ENCODE results near the gene NDUFA7. TPM values are rescaled to one million over a fixed set of nuclear protein-coding genes. Genes with fewer than 3 reads are reported as not detected.
"Not testable (repeated sequence)": the region's sequence is repeated elsewhere in the genome, so short reads cannot be mapped to it uniquely, and the experiment has no call there.

Gene NDUFA7
- polyA plus RNA-seq, 3 donors = 49.9 to 153 (median 133) TPM

DNA sequence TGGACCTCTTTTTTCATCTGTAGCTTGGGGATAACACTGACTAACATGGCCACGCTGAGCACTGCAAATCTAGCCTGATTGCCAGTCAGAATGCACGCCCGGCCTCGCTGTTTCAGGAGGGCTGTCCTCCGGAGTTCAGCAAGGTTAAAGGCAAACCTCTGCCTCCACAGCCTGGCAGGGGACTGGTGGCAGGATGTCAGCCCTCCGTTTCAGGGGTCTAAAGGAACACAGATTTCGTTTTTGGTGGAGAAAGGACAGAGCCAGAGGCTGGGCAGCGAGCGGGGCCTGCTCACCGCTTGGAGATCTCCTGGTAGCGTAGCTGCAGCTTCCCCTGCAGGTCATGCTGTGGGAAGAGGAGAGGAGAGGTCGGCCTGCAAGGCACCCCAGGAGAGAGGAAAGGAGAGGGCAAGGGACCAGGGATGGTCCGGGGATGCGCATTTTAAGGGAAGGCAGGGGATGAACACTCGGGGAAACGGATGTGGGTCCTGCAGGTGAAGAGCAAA is 560 bp downstream of the NDUFA7 start:
- peak overlapping the region; percentile 84 to 97 for H3K27ac ChIP-seq (ENCODE audit: low read depth in 1 of 2, low read length in 2 of 2)
- H2AFZ ChIP-seq (ENCODE audit: insufficient read depth, low read depth, low read length, poor library complexity, severe bottlenecking) = peak overlapping the region; percentile 88
- H3K27me3 ChIP-seq (ENCODE audit: control insufficient read depth in 2 of 2, insufficient read depth in 2 of 2, low read length in 2 of 2) = no peaks in the 10 kb centered on the region
- intact Hi-C loops (cut with micrococcal nuclease) = loop anchor here in 1 of 2 donors (2.0 to 5.0 kb wide), 2 partner anchors 53 to 70 kb away; partner anchors contain the start of gene RAB11B
- H3K4me3 ChIP-seq (replicated peaks in 1 of 3; ENCODE audit: low read depth in 2 of 3, low read length in 3 of 3) = peak overlapping the region; percentile 61 to 100 (median 90)
- Mint-ChIP-seq H3K36me3 (peaks cover 24 to 42% of the 10 kb centered on the region in 2 donors), H3K4me1 (peaks cover 28% of the 10 kb centered on the region), H3K27ac (peak overlapping the region; percentile 94 to 99 (median 97)), H3K9me3 (peaks cover 0 to under 1% (median 0%) of the 10 kb centered on the region in 7 donors), H3K4me3 (peak overlapping the region; percentile 98 to 99), H3K27me3 (ENCODE audit: low read depth in 3 of 3) (peaks cover 0 to 2% (median 1%) of the 10 kb centered on the region in 3 donors)
- 11% methylated on average over 15 of the region's 16 CpGs for WGBS (ENCODE audit: insufficient coverage)
- TF ChIP-seq, protein P1, sequence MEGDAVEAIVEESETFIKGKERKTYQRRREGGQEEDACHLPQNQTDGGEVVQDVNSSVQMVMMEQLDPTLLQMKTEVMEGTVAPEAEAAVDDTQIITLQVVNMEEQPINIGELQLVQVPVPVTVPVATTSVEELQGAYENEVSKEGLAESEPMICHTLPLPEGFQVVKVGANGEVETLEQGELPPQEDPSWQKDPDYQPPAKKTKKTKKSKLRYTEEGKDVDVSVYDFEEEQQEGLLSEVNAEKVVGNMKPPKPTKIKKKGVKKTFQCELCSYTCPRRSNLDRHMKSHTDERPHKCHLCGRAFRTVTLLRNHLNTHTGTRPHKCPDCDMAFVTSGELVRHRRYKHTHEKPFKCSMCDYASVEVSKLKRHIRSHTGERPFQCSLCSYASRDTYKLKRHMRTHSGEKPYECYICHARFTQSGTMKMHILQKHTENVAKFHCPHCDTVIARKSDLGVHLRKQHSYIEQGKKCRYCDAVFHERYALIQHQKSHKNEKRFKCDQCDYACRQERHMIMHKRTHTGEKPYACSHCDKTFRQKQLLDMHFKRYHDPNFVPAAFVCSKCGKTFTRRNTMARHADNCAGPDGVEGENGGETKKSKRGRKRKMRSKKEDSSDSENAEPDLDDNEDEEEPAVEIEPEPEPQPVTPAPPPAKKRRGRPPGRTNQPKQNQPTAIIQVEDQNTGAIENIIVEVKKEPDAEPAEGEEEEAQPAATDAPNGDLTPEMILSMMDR (IDR thresholded peaks at IDR 0.05) = no peak
- H3K9me3 ChIP-seq (replicated peaks in 1 of 2; ENCODE audit: control insufficient read depth in 1 of 2, insufficient read depth in 1 of 2, low read length in 2 of 2) = no peaks in the 10 kb centered on the region
- peaks cover 20 to 26% of the 10 kb centered on the region in 2 donors for H3K4me1 ChIP-seq (ENCODE audit: control insufficient read depth in 1 of 2, insufficient read depth in 2 of 2, low read length in 2 of 2)
- H3K36me3 ChIP-seq (replicated peaks in 1 of 2; ENCODE audit: control insufficient read depth in 1 of 2, insufficient read depth in 2 of 2, low read length in 2 of 2) = peaks cover 16 to 37% of the 10 kb centered on the region in 2 donors
- no peak for DNase-seq
- peak overlapping the region; percentile 97 for H3K9ac ChIP-seq (ENCODE audit: insufficient read depth, low read length, poor library complexity, severe bottlenecking)
- peak overlapping the region; percentile 94 for H3K4me2 ChIP-seq (replicated peaks; ENCODE audit: extremely low read depth, low read length, poor library complexity, severe bottlenecking)
- peaks cover 31% of the 10 kb centered on the region for H3K79me2 ChIP-seq (ENCODE audit: insufficient read depth, low read length)
- H4K20me1 ChIP-seq (ENCODE audit: insufficient read depth, low read length) = peaks cover 26% of the 10 kb centered on the region

GRCh38 chr19:8319807-8320520 is 1.2 kb downstream of the NDUFA7 start:
- H3K9ac ChIP-seq (ENCODE audit: insufficient read depth, low read length, poor library complexity, severe bottlenecking) = peak overlapping the region; percentile 97
- TF ChIP-seq, protein P1 (IDR thresholded peaks at IDR 0.05) = no peak
- 80% methylated on average over 1 of the region's 19 CpGs for WGBS (ENCODE audit: insufficient coverage)

GRCh38 chr19:8318835-8319234 is 2.3 kb downstream of the NDUFA7 start:
- H3K9ac ChIP-seq (ENCODE audit: insufficient read depth, low read length, poor library complexity, severe bottlenecking); H3K4me3 ChIP-seq (replicated peaks in 1 of 3; ENCODE audit: low read depth in 2 of 3, low read length in 3 of 3); H3K4me2 ChIP-seq (replicated peaks; ENCODE audit: extremely low read depth, low read length, poor library complexity, severe bottlenecking); intact Hi-C loops (cut with micrococcal nuclease); H2AFZ ChIP-seq (ENCODE audit: insufficient read depth, low read depth, low read length, poor library complexity, severe bottlenecking); H3K27me3 Mint-ChIP-seq (ENCODE audit: low read depth in 3 of 3); H3K27ac ChIP-seq (ENCODE audit: low read depth in 1 of 2, low read length in 2 of 2); H3K9me3 ChIP-seq (replicated peaks in 1 of 2; ENCODE audit: control insufficient read depth in 1 of 2, insufficient read depth in 1 of 2, low read length in 2 of 2); H3K4me3 Mint-ChIP-seq; DNase-seq; H3K9me3 Mint-ChIP-seq; H3K27me3 ChIP-seq (ENCODE audit: control insufficient read depth in 2 of 2, insufficient read depth in 2 of 2, low read length in 2 of 2): not testable (repeated sequence)
- Histone ChIP-seq H4K20me1 (ENCODE audit: insufficient read depth, low read length) (peaks cover 19% of the 10 kb centered on the region), H3K4me1 (ENCODE audit: control insufficient read depth in 1 of 2, insufficient read depth in 2 of 2, low read length in 2 of 2) (peaks cover 20 to 26% of the 10 kb centered on the region in 2 donors), H3K36me3 (replicated peaks in 1 of 2; ENCODE audit: control insufficient read depth in 1 of 2, insufficient read depth in 2 of 2, low read length in 2 of 2) (peaks cover 29 to 52% of the 10 kb centered on the region in 2 donors), H3K79me2 (ENCODE audit: insufficient read depth, low read length) (peaks cover 31% of the 10 kb centered on the region)
- peaks cover 28% of the 10 kb centered on the region for H3K4me1 Mint-ChIP-seq
- H3K36me3 Mint-ChIP-seq = peaks cover 38 to 57% of the 10 kb centered on the region in 2 donors
- WGBS (ENCODE audit: insufficient coverage) = 98% methylated on average over 6 of the region's 9 CpGs
- H3K27ac Mint-ChIP-seq = peak overlapping the region in 1 of 7 donors; percentile 57

More at GRCh38 chr19:8319807-8320520, 1.2 kb downstream of the NDUFA7 start:
- H3K4me1 ChIP-seq (ENCODE audit: control insufficient read depth in 1 of 2, insufficient read depth in 2 of 2, low read length in 2 of 2) = peaks cover 20 to 26% of the 10 kb centered on the region in 2 donors
- no peak for DNase-seq
- Mint-ChIP-seq H3K27ac (peak overlapping the region in 5 of 7 donors; percentile 97 to 99 (median 98)), H3K27me3 (ENCODE audit: low read depth in 3 of 3) (peaks cover 0 to 2% (median 0%) of the 10 kb centered on the region in 3 donors), H3K4me1 (peaks cover 28% of the 10 kb centered on the region), H3K36me3 (peaks cover 31 to 48% of the 10 kb centered on the region in 2 donors), H3K9me3 (no peaks in the 10 kb centered on the region), H3K4me3 (peak overlapping the region; percentile 98 to 99)
- H3K79me2 ChIP-seq (ENCODE audit: insufficient read depth, low read length) = peaks cover 31% of the 10 kb centered on the region
- H3K4me2 ChIP-seq (replicated peaks; ENCODE audit: extremely low read depth, low read length, poor library complexity, severe bottlenecking) = peak overlapping the region; percentile 94
- intact Hi-C loops (cut with micrococcal nuclease) = loop anchor here in 1 of 2 donors (2.0 to 5.0 kb wide), 2 partner anchors 53 to 71 kb away; partner anchors contain the start of gene RAB11B
- H3K27me3 ChIP-seq (ENCODE audit: control insufficient read depth in 2 of 2, insufficient read depth in 2 of 2, low read length in 2 of 2) = no peaks in the 10 kb centered on the region
- peaks cover 26% of the 10 kb centered on the region for H4K20me1 ChIP-seq (ENCODE audit: insufficient read depth, low read length)
- peak overlapping the region; percentile 88 for H2AFZ ChIP-seq (ENCODE audit: insufficient read depth, low read depth, low read length, poor library complexity, severe bottlenecking)
- peaks cover 21 to 43% of the 10 kb centered on the region in 2 donors for H3K36me3 ChIP-seq (replicated peaks in 1 of 2; ENCODE audit: control insufficient read depth in 1 of 2, insufficient read depth in 2 of 2, low read length in 2 of 2)
- peak overlapping the region in 1 of 2 donors; percentile 97 for H3K27ac ChIP-seq (ENCODE audit: low read depth in 1 of 2, low read length in 2 of 2)
- no peaks in the 10 kb centered on the region for H3K9me3 ChIP-seq (replicated peaks in 1 of 2; ENCODE audit: control insufficient read depth in 1 of 2, insufficient read depth in 1 of 2, low read length in 2 of 2)
- H3K4me3 ChIP-seq (replicated peaks in 1 of 3; ENCODE audit: low read depth in 2 of 3, low read length in 3 of 3) = peak overlapping the region in 1 of 3 experiments; percentile 90

Data from CD14-positive monocyte (primary cell).